HG02623 (cell line): Measurements from ENCODE around the gene SLC39A11.

Experiments used
- ATAC-seq: cut with Tn5 transposase; IDR thresholded peaks from one replicate; pipeline ENCODE4 v1.9.1; 2021; ENCODE audit warnings: moderate library complexity; ENCODE audit not compliant: unreplicated experiment

SLC39A11 gene

GRCh38 chr17:72672729-72673128 lies 419.8 kb downstream of the SLC39A11 start:
- no peak for ATAC-seq

DNA sequence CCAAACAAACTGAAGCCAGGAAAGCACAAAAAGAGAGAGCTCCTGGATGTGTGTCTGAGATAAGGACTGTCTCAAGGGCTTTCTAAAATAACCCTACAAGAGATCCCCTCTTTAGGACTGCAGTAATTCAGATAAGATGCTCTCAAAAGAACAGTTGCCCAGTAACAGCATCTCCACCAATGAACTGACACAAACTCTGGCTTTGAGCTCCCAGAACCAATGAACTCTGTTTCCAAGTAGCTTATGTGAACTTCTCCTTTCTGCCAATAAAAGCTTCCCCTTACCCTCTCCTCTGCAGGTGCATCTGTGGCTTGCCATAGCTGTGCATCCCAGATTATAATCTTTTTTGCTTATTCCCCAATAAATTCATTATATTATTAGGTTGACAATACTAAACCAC lies 421.5 kb downstream of the SLC39A11 start:
- ATAC-seq: no peak

- no peak for ATAC-seq
Measured at GRCh38 chr17:72667096-72668063, 425.1 kb downstream of the SLC39A11 start.

DNA sequence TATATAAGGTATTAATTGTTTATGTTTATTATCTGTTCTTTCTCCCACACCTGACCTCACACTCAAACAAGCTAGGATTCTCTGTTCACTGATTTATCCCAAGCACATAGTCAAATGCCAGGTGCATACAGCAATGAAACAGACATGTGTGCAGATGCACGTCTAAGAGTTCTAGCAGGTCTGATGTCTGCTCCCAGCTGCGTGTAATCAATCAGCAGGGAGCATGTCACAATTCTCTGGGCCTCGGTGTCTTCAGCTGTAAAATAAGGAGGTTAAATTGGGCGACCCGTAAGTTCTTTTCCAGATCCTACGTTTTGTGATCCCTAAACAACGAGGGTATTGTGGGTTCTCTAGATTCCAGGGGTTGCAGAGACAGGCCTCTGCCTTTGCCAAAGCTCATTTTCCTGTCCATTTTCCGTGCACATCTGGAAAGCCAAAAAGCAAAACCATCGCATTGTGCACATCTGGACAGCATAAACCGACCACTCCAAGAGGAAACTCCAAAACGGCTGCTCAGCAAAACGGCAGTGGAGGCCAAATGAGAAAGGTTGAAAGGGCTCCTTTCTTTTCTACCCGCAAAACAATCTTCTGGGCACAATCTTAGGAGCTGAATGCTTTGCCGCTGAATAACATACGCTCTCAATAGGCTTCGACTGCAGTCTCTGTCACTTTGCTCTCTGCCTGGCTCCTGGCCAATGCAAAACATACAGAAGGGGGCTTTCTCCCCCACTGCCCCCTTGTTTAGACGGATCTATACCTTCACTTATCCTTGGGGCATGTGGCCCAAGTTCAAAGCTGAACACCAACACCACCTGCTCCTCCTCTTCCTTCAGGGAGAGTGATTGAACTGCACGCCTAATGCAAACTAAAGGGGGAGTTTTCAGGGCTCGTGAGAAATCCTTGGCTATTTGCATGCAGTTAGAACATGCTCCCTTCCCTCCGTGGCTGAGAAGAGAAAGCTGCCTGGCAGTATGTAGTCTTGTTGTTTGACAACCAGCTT lies 426.3 kb downstream of the SLC39A11 start:
- ATAC-seq: no peak

- ATAC-seq: no peak
Measured at GRCh38 chr17:72662827-72663190, 429.7 kb downstream of the SLC39A11 start.

GRCh38 chr17:72661945-72662826 lies 430.3 kb downstream of the SLC39A11 start:
- ATAC-seq: no peak

- no peak for ATAC-seq
Measured at GRCh38 chr17:72661116-72661944, 431.2 kb downstream of the SLC39A11 start.

DNA sequence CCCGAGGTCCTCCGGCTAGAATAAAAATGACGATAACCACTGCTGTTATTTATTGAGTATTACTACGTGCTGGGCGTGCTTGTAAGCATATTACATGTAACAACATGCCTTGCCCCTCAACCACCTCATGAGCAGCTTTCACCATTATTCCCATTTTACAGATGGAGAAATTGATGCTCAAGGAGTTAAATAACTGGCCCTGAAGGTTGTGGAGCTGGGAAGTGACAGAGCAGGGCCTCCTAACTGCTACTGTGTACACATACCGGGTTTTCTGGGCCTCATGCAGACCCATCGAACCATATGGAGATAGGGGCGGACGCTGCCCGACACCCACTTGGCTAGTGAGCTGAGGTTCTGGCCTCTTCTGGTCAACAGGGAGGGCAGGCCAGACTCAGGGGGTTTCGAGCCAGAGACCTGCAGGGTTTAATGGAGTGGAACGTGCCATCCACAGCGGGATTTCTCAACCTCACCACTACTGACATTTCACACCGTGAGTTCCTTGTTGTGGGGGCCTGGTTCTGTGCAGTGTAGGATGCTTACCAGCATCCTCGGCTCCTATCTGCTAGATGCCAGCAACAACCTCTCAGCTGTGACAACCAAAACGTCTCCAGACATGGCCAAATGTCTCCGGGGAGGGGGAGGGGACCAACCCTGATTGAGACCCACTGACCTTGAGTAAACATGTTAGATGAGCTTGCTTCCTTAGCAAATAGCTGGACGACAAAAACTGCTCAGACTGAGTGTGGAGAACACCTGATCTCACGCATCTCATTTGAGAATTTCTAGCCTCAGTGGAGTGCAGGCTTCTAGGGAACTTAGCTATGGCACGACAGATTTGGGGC lies 432.0 kb downstream of the SLC39A11 start:
- no peak for ATAC-seq

DNA sequence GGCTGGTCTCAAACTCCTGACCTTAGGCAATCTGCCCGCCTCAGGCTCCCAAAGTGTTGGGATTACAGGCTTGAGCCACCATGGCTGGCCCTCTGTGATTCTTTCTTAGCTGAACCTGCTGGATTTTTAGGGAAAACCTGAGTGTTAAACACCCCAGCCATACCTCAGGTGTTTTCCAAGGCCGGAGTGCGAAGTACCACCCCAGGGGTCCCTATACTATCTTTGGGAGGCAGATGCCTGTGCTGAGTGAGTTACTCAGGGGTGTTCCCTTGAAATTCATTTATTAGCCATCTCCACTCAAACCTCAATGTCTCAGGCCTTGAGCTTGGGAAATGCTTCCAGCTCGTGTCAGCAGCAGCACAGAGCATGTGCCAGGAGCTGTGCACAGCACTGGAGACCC lies 432.7 kb downstream of the SLC39A11 start:
- no peak for ATAC-seq

DNA sequence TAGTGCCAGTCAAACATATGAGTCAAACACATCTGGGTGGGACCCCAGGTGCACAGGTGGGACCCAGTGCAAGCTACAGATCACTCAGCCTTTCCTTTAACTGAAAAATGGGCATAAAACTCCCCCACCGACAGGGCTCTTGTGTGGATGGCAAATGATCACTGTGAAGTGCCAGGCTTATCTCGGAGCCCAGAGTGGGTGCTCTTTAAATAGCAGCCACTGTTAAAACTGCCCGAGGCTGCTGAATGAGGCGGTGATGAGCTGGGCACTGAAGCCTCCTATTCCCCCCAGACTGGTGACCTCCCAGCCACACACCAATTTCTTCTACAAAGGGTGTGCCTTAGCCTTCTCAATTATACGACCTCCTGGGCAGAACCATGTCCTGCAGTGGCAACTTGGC lies 433.8 kb downstream of the SLC39A11 start:
- ATAC-seq: no peak

GRCh38 chr17:72657467-72658317 lies 434.8 kb downstream of the SLC39A11 start:
- no peak for ATAC-seq

GRCh38 chr17:72656130-72656763 lies 436.2 kb downstream of the SLC39A11 start:
- ATAC-seq: no peak

DNA sequence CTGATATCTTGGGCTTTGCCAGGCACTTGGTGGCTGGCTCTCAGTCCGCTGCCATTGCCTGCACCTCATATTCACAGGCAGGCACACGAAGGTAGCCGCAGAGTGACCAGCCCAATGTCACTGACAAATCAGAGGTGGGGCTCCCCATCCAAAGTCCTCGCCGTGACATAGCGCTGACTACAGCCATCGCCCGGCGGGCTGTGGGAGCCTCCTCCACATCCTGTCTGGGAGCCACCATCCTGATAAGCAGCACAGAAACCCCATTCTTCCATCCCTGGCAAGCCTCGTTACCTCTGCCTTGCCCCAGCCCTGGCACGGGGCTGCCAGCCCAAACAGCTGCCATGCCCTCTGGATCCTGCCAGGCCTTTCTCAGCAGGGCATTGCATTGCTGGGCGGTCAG lies 437.8 kb downstream of the SLC39A11 start:
- ATAC-seq: no peak

GRCh38 chr17:72651988-72652387 lies 440.5 kb downstream of the SLC39A11 start:
- no peak for ATAC-seq

DNA sequence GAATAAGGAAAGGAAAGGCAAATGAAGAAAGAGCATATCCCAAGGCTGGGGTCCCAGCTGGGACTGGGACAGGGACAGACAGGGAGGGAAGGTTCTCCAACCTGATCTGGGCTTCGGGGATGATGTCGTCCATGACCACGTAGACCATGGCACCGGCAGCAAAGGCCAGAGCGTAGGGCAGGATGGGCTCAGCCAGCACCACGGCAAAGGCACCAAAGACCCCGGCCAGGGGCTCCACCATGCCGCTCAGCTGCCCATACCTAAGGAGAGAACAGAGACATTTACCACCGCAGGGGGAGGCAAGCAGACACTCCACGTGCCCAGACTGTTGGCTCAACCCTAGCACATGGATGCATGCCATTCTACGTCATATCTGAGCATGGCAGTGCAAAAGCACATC lies 443.8 kb downstream of the SLC39A11 start:
- no peak for ATAC-seq

- ATAC-seq: no peak
Measured at GRCh38 chr17:72646176-72646575, 446.3 kb downstream of the SLC39A11 start.

- ATAC-seq: no peak
Measured at GRCh38 chr17:72644492-72644891, 448.0 kb downstream of the SLC39A11 start.
